Karpas-422 (cell line): ENCODE results near the gene CALML5. TPM values are rescaled to one million over a fixed set of nuclear protein-coding genes. Genes with fewer than 3 reads are reported as not detected.

Experiments
- DNase-seq: peaks from one replicate; pipeline ENCODE4 v3.0.0-alpha.2; 2015
- H2AFZ ChIP-seq: fragments of 200-600 bp; sonication (generic); 2 replicates; pipeline ENCODE4 v1.6.1; 2014; ENCODE audit warnings: antibody characterized with exemption, low read length, mixed read lengths
- H3K27ac ChIP-seq: fragments of 200-600 bp; sonication (generic); 2 replicates; pipeline ENCODE4 v1.5.1; 2014; ENCODE audit warnings: mild to moderate bottlenecking, low read length, moderate library complexity
- H3K27me3 ChIP-seq: fragments of 200-600 bp; sonication (generic); 2 replicates; pipeline ENCODE4 v1.6.1; 2014; ENCODE audit warnings: low read length, mixed read lengths
- H3K36me3 ChIP-seq: fragments of 200-600 bp; sonication (generic); 2 replicates; pipeline ENCODE4 v1.6.1; 2014; ENCODE audit warnings: low read length, mixed read lengths; ENCODE audit not compliant: insufficient read depth
- H3K4me1 ChIP-seq: fragments of 200-600 bp; sonication (generic); 2 replicates; pipeline ENCODE4 v1.6.1; 2014; ENCODE audit warnings: mild to moderate bottlenecking, low read length, mixed read lengths
- H3K4me2 ChIP-seq: fragments of 200-600 bp; sonication (generic); 2 replicates; pipeline ENCODE4 v1.6.1; 2014; ENCODE audit warnings: low read length, low read depth, mild to moderate bottlenecking; ENCODE audit not compliant: poor library complexity, severe bottlenecking
- H3K4me3 ChIP-seq: fragments of 200-600 bp; sonication (generic); 2 replicates; pipeline ENCODE4 v1.5.1; 2014; ENCODE audit warnings: mild to moderate bottlenecking, antibody characterized with exemption, low read length, mixed read lengths
- H3K79me2 ChIP-seq: fragments of 200-600 bp; sonication (generic); 2 replicates; pipeline ENCODE4 v1.6.1; 2014; ENCODE audit warnings: mild to moderate bottlenecking, low read length, mixed read lengths
- H3K9ac ChIP-seq: fragments of 200-600 bp; sonication (generic); 2 replicates; pipeline ENCODE4 v1.6.0; 2014; ENCODE audit warnings: low read length
- H3K9me2 ChIP-seq: fragments of 200-600 bp; sonication (generic), shearing (Covaris generic); replicated peaks from 2 replicates; pipeline ENCODE4 v1.6.0; 2014; ENCODE audit warnings: mild to moderate bottlenecking, low read length, moderate library complexity; ENCODE audit not compliant: insufficient read depth
- H3K9me3 ChIP-seq: fragments of 300-700, 200-600 bp; sonication (generic); 2 replicates; pipeline ENCODE4 v1.6.1; 2014; ENCODE audit warnings: low read length, mixed read lengths
- H4K20me1 ChIP-seq: fragments of 200-600 bp; sonication (generic); 2 replicates; pipeline ENCODE4 v1.6.1; 2014; ENCODE audit warnings: mild to moderate bottlenecking, antibody characterized with exemption, low read length, low read depth; ENCODE audit not compliant: insufficient read depth
- total RNA-seq: library from RNA; depleted of rRNA; stranded (reverse); fragments of >200 nt; shearing (Covaris generic); gene quantifications from 2 replicates; pipeline ENCODE4 v1.2.3, GENCODE V29; 2014; ENCODE audit warnings: low replicate concordance

CALML5 gene
- total RNA-seq, 1 experiment from 2014 or later, result not detected

DNA sequence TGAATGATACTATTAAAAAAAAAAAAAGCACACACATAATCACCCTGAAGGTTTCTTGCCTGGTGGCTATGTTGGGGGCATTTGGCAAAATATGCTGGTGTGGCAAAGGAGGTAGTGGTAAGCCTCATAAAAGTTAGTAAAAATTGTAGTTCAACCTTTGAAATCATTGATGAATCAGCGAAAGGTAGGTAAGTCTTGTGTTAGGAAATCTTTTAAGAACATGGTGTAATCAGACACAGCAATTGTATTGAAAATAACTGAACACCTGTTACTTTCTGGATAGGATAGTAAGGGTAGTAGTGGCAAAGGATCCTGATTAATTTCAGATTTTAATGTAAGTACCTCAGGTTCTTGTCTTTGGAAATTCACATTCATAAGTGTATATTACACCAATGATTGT, 40.9 kb downstream of the CALML5 start:
- peaks cover 59% of the 10 kb centered on the region; the same call in 1 of the 2 replicates for H3K36me3 ChIP-seq
- no peaks in the 10 kb centered on the region for H3K4me1 ChIP-seq

DNA sequence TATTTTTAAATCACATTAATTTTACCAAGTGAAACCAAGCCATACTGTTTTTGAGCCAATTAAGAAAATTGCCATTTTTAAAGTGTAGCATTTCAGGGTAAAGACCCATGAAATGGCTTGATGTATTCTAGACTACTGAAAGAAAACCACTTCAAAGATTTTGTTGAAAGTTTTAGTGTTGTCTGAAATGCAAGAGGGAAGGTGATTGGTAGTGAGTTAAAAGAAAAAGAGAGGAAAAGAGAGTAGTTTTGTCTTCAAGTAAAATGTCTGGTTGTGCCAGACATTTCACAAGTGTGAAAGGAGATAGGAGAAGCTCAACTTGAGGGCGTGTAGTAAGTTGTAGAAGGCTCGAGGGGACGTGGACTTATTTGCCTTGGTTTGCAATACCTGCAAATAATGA, 41.6 kb downstream of the CALML5 start:
- Histone ChIP-seq H3K36me3 (peaks cover 66% of the 10 kb centered on the region; the same call in 1 of the 2 replicates), H3K4me1 (no peaks in the 10 kb centered on the region), H3K79me2 (no peaks in the 10 kb centered on the region), H3K4me3 (no peak overlapping the region), H3K27me3 (no peaks in the 10 kb centered on the region), H3K27ac (no peak overlapping the region), H3K9me2 (no peaks in the 10 kb centered on the region), H4K20me1 (no peaks in the 10 kb centered on the region; the same call in 1 of the 2 replicates), H3K4me2 (no peak overlapping the region), H2AFZ (no peak overlapping the region), H3K9ac (no peak overlapping the region), H3K9me3 (no peaks in the 10 kb centered on the region)
- DNase-seq, result no peak

More for the DNA sequence above, 40.9 kb downstream of the CALML5 start:
- Histone ChIP-seq H3K27me3 (no peaks in the 10 kb centered on the region), H3K4me2 (no peak overlapping the region), H3K9ac (no peak overlapping the region), H4K20me1 (no peaks in the 10 kb centered on the region; the same call in 1 of the 2 replicates), H3K4me3 (no peak overlapping the region), H3K79me2 (no peaks in the 10 kb centered on the region), H3K9me3 (no peaks in the 10 kb centered on the region), H3K27ac (no peak overlapping the region), H3K9me2 (no peaks in the 10 kb centered on the region), H2AFZ (no peak overlapping the region)
- no peak for DNase-seq

DNA sequence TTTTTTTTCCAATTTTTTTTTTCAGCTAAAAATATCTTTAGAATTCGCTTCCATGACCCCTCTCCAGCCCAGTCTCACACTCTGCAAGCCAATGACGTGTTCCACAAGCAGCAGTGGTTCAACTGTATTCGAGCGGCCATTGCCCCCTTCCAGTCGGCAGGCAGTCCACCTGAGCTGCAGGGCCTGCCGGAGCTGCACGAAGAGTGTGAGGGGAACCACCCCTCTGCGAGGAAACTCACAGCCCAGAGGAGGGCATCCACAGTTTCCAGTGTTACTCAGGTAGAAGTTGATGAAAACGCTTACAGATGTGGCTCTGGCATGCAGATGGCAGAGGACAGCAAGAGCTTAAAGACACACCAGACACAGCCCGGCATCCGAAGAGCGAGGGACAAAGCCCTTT, 42.8 kb downstream of the CALML5 start:
- DNase-seq, result no peak
- Histone ChIP-seq H3K36me3 (peaks cover 77% of the 10 kb centered on the region; the same call in 1 of the 2 replicates), H4K20me1 (no peaks in the 10 kb centered on the region; the same call in 1 of the 2 replicates), H3K9me3 (no peaks in the 10 kb centered on the region), H3K27me3 (no peaks in the 10 kb centered on the region), H3K4me1 (no peaks in the 10 kb centered on the region), H3K4me2 (no peak overlapping the region), H3K4me3 (no peak overlapping the region), H3K9me2 (no peaks in the 10 kb centered on the region), H3K79me2 (peaks cover 5% of the 10 kb centered on the region; the same call in 1 of the 2 replicates), H2AFZ (no peak overlapping the region), H3K27ac (no peak overlapping the region), H3K9ac (no peak overlapping the region)

- Histone ChIP-seq H3K27ac (no peak overlapping the region), H3K9ac (no peak overlapping the region), H3K79me2 (peaks cover 29% of the 10 kb centered on the region), H2AFZ (no peak overlapping the region), H3K4me2 (no peak overlapping the region), H3K4me1 (peaks cover under 1% of the 10 kb centered on the region; the same call in 1 of the 2 replicates), H3K9me2 (no peaks in the 10 kb centered on the region), H3K4me3 (no peak overlapping the region), H3K36me3 (peaks cover 62% of the 10 kb centered on the region; the same call in 1 of the 2 replicates), H3K27me3 (no peaks in the 10 kb centered on the region), H4K20me1 (no peaks in the 10 kb centered on the region), H3K9me3 (no peaks in the 10 kb centered on the region)
- DNase-seq, result no peak
Measured at GRCh38 chr10:5453749-5454489, 45.5 kb downstream of the CALML5 start.

DNA sequence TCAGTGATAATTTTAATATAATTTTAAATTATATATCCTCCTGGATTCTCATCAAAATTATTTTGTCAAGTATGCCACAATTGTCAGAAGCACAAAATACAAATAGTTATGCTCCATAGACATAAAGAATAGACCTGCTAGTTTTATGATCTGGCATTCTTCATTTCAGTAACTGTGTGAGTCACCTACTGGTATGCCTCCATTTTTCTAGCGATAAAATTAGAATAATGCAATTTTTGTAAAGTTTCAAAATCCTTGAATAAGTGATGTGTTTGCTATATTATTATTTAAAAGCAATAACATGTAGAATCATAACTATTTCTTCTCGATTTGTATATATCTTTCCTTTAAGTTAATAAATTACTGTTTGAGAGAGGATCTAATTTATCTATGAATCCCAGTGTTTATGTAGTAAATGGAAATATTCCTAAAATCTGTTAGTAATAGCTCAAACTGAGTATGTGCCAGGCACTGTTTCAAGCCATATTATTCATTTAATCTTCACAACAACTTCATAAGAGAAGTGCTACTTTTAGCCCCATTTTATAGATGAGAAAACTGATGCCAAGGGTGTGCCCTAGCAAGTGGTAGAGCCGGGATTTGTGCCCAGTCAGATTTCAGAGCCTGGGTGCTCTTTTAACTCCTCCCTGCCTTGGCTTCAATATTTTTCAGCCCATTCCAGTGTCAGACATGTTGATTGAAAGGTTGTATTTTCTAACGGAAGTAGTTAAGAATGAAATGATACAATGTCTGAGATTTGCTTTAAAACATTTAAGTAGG, 48.6 kb downstream of the CALML5 start:
- H2AFZ ChIP-seq, result no peak overlapping the region

GRCh38 chr10:5449823-5450222, 49.5 kb downstream of the CALML5 start:
- no peaks in the 10 kb centered on the region for H4K20me1 ChIP-seq
- peaks cover 38% of the 10 kb centered on the region for H3K4me1 ChIP-seq
- no peak overlapping the region for H3K27ac ChIP-seq
- H3K79me2 ChIP-seq, result peaks cover 57% of the 10 kb centered on the region
- no peak overlapping the region for H3K9ac ChIP-seq
- DNase-seq, result no peak
- peaks cover 33% of the 10 kb centered on the region; the same call in 1 of the 2 replicates for H3K36me3 ChIP-seq
- H3K27me3 ChIP-seq, result no peaks in the 10 kb centered on the region
- H2AFZ ChIP-seq, result no peak overlapping the region
- H3K4me2 ChIP-seq, result no peak overlapping the region
- H3K9me2 ChIP-seq, result no peaks in the 10 kb centered on the region
- no peaks in the 10 kb centered on the region for H3K9me3 ChIP-seq
- no peak overlapping the region for H3K4me3 ChIP-seq

More for the DNA sequence above, 48.6 kb downstream of the CALML5 start:
- Histone ChIP-seq H3K27ac (no peak overlapping the region), H3K4me1 (peaks cover 30% of the 10 kb centered on the region), H3K4me2 (no peak overlapping the region), H3K9me3 (no peaks in the 10 kb centered on the region), H3K9me2 (no peaks in the 10 kb centered on the region), H3K27me3 (no peaks in the 10 kb centered on the region), H4K20me1 (no peaks in the 10 kb centered on the region), H3K4me3 (no peak overlapping the region), H3K9ac (no peak overlapping the region), H3K36me3 (peaks cover 43% of the 10 kb centered on the region; the same call in 1 of the 2 replicates), H3K79me2 (peaks cover 57% of the 10 kb centered on the region)
- no peak for DNase-seq

GRCh38 chr10:5449227-5449626, 50.1 kb downstream of the CALML5 start:
- H3K79me2 ChIP-seq, result peaks cover 57% of the 10 kb centered on the region
- H3K27me3 ChIP-seq, result no peaks in the 10 kb centered on the region
- H3K9me3 ChIP-seq, result no peaks in the 10 kb centered on the region
- H3K4me1 ChIP-seq, result peaks cover 44% of the 10 kb centered on the region
- no peak overlapping the region for H3K4me3 ChIP-seq
- peaks cover 28% of the 10 kb centered on the region; the same call in 1 of the 2 replicates for H3K36me3 ChIP-seq
- no peaks in the 10 kb centered on the region for H3K9me2 ChIP-seq
- no peak for DNase-seq
- H3K27ac ChIP-seq, result no peak overlapping the region
- H3K4me2 ChIP-seq, result no peak overlapping the region
- H3K9ac ChIP-seq, result no peak overlapping the region
- no peaks in the 10 kb centered on the region for H4K20me1 ChIP-seq
- no peak overlapping the region for H2AFZ ChIP-seq
